Activated CD4-positive, CD25-positive, alpha-beta regulatory T cell (primary cell): ENCODE measurements around the gene DLG2.
"Not testable (repeated sequence)": the region's sequence is repeated elsewhere in the genome, so short reads cannot be mapped to it uniquely, and the experiment has no call there.

ENCODE experiments used
- DNase-seq, 4 experiments: peaks; one replicate each; lab custom pipeline; 2025; lab: John Stamatoyannopoulos, UW

Gene DLG2

DNA sequence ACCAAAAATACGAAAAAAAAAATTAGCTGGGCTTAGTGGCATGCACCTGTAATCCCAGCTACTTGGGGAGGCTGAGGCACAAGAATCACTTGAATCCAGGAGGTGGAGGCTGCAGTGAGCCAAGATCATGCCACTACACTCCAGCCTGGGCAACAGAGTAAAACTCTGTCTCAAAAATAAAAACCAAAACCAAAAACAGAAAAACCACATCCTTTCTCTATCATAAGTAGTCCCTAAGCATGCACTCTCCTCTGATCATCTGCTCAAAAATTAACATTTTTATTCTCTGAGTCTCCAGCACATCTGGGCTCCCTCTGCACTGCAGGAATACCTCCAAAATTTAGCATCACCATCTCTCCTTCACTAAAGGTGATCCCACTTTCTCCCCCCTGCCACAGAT, 516.9 kb downstream of the DLG2 start:
- DNase-seq, result not testable (repeated sequence)

DNA sequence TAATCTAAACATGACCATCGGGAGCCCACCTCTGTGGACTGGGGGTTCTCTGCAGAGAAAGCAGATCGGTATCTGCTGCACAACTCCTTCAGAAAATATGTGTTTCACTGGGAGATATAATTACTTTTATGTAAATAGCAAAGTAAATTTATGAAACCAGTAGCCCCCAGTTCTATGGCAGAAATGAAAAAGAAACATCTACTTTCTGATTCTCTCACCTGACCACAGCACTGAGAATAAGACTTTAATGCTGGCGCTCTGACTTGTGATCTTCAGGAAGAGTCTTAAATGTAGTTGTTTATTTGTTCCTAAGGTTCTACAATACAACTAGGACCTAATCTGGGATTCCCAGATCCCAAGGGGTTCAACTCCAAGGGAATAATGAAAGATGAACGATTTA, 518.0 kb downstream of the DLG2 start:
- DNase-seq, result no peak

GRCh38 chr11:85105868-85106267, 521.3 kb downstream of the DLG2 start:
- DNase-seq, result no peak

DNA sequence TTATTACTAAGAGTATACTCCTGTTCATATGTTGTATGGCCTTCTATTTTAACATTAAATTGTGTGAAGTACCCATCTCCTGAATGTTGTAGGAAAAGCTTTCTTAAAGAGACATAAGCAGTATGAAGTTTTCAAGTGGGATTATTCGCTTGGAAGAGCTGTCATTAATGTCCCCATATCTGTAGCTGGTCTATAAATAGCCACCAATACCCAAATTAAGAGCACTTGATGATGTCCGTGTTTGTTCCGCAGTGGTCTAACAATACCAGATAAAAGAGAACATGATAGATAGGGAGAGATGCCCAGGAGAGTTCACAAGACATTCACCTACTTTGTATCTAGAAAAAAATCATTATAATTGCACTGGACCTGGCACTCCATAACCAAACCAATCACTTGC, 527.6 kb downstream of the DLG2 start:
- no peak for DNase-seq

GRCh38 chr11:85098996-85099395, 528.1 kb downstream of the DLG2 start:
- no peak for DNase-seq

DNA sequence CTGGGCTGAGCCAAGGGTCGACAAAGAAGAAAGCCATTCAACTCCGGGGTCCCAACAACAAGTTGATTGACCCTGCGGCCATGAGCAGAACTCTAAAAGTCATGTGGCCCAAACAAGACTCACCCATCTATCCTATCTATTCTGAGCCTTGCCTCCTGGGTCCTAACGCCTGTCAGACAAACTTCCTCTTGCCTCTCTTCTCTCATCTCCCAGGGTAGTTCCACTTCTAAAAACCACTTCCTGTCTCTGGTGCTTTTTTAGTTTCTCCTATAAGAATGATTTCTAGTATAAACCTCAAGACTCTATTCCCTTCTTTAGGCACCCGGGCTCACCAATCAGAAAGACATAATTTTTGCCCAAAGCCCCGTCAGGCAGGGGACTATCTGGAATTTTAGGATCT, 530.2 kb downstream of the DLG2 start:
- no peak for DNase-seq

DNA sequence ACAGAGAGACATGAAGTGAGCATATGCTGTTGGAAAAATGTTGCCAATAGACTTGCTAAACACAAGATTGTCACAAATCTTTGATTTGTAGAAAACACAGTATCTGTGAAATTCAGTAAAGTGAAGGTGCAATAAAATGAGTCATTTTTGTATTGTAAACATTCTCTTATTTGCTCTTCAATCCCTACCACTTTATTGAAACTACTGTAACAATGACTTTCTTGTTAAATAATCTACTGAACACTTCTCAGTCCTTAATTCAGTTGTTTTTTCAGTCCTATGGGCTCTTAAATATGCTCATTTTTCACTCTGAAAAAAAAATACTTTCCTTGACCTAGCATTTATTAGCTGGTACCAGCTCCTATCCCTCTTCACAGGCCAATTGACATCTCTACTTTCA, 531.9 kb downstream of the DLG2 start:
- no peak for DNase-seq

- DNase-seq, result no peak
These were observed 532.3 kb downstream of the DLG2 start for GRCh38 chr11:85094795-85095194.

DNA sequence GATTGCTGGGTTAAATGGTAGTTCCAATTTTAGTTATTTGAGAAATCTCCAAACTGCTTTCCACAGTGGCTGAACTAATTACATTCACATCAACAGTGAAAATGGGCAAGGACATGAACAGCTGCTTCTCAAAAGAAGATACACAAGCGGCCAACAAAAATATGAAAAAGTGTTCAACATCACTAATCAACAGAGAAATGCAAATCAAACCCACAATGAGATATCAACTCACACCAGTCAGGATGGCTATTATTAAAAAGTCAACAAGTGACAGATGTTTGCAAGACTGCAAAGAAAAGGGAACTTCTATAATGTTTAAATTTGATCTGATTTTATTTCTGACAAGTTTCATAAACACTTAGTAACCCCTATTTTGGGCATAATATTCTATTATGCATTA, 537.5 kb downstream of the DLG2 start:
- DNase-seq, result no peak

DNA sequence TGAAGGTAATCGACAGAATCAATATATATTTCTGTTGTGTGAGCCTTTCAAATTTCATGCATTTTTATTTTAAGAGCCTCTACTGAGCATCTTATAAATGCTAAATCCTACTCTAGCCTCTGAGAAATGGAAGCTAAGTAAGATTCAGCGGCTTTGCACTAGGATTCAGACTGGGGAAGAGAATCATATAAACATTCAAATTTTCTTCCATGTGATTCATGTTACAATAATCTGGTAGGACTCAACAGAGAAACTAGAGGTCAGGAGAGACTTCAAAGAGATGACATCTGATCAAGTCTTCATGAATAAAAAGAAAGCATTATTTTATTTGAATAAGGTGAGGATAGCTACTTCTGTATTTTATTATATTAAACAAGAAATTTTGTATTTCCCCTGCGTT, 538.9 kb downstream of the DLG2 start:
- no peak for DNase-seq

DNA sequence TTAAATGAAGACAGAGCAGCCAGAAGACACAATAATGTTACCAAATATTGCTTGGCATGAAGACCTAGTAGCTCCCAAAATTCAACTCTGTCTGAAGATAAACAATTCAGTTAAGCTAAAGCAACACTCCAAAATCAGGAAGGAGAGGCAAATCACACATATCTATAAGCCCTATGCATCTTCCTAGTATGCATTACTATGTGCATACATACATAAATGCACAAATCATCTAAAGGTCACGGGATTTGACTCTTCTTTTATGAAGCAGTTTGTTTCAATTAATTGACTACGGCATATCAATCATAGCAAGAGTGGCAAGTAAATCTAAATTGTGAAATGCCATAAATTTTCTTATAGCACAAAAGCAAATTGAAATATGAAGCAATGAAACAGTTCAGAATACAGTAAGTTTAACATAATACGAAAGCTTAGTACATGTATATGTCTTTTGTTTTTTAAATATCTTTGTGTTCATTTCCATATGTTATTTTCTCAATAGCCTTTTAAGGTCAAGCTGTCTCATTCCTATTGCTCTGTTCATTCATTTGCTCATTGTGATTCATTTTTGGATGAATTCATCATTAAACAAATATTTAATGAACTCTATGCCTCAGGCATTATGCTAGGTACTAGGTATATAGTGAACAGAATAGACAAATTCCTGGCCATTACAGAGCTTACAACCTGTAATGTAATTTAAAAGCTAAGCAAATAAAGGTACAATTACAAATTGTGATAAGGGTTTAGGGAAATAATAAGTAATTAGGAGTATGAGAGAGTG, 540.5 kb downstream of the DLG2 start:
- DNase-seq, result no peak

- DNase-seq, result no peak
These were observed 550.4 kb downstream of the DLG2 start for GRCh38 chr11:85076535-85077330.

DNA sequence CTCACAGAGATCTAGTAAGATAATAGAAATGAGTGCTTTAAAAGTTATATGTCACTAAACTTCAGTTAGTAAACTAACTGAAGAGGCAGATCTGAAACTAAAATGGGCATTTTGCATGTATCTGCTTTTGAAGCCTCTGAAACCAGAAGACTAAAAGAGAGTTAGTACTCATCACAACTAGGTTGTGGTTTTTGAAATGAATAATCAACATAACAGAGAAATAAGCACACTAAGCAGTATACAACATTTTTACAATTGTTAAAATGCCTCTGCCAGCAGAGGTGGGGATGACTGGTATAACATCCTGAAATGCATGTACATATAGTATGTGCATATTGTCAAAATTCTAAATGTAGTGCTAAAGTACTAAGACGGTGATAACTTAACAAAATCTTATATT, 564.5 kb downstream of the DLG2 start:
- no peak for DNase-seq

DNA sequence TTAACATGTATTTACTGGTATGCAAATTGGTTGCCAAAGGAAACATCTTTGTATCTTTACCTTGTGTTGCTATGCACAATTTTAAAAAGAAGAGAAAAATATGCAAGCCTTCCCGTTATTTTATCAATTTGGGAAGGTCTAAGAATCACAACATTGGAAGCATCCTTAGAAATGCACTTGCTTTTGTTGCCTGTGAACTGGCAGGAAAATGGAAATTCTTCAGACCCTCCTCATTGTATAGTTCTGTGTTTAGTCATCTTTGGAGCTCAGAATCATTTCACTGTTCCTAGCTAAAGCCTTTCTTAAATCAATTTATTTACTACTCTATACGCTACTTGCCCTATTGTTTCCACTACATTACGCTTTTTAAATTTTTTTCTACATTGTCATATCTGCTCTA, 574.5 kb downstream of the DLG2 start:
- no peak for DNase-seq

GRCh38 chr11:85048801-85049200, 578.3 kb downstream of the DLG2 start:
- no peak for DNase-seq

DNA sequence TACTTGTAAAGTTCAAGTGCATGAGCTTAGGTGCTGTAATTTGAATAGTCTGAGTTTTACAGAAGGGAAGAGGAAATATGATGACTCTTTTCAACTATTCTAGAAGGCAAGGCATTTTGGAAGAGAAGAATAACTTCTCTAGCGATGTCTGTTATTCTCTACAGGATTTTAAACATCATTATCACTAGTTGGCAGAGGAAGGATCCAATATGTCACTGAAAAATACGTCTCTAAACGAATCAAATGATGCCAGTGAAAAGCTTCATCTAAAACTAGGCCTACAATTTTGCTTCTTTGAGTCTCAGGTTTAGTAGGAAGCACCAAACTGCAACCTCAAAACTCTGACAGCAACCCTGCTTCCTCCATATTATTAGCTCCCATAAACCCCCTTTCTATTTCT, 581.4 kb downstream of the DLG2 start:
- no peak for DNase-seq

DNA sequence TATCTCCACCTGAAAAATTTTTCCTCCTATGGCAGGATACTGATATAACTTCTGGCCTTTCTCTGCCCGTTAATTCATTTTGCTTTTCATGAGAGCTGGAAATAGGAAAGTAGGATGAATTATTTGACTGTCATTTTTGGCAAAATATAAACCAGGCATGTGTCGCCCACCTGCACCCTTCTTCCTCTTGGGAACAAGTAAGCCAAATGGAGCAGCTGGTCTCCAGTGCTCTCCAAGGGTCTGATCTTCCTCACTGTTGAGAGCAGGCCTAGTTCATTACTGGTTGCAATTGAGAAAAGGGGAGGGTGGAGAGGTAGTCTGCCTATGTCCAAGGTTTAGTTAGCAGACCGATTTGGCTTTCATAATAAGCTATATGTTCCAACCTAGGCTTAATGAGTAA, 582.2 kb downstream of the DLG2 start:
- DNase-seq, result no peak

GRCh38 chr11:85042361-85042760, 584.8 kb downstream of the DLG2 start:
- DNase-seq, result no peak

DNA sequence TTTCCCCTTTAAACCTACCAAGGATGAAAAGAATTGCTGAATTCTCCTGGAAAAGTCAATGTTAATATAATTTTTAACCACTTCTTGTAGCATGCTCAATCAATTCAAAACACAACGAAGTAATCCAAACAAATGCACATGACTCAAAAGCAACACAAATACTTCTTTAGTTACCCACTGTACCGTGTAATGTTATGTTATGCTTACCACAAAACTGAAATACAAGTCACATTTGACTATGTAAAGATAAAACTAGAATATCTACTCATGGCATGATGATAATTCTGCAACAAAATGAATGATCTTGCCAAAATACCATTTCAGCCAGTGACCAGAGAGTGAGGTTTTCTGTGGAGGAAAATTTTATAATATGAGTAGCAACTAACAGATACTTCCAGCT, 587.0 kb downstream of the DLG2 start:
- DNase-seq, result no peak

DNA sequence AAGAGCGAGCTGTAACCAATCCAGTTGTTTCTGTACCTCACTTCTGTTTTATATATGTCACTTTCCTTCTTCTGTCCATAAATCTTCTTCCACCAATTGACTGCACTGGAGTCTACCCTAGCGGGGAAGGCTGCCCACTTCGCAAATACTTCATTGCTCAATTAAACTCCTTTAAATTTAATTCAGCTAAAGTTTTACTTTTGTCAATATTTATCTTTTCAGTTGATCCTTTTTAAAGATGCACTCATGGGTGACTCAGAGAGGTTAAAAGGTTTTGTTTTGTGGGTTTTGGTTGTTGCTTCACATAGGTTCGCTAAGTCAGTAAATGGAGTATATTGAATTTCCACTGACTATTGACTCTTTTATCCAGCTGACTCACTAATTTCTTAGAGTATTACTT, 597.2 kb downstream of the DLG2 start:
- DNase-seq, result no peak

- DNase-seq, result no peak
These were observed 598.6 kb downstream of the DLG2 start for GRCh38 chr11:85028329-85029101.

DNA sequence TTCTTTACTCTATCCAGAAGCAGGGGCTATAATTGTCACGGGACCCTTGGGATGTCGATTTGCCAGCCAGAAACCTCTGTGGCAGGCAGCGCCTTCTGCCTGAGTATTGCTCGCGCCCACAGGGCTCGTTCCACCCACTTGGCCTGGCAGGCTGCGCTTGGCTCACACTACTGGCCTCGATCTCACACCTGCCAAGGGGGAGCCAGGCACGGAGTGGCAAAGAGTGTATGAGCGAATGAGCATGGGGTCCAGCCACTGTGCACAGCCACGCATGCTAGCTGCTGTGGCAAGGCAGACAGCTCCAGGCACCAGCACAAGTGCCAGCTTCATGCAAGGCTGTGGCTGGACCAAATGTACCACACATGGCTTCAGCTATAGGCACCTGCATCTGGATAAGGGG, 599.8 kb downstream of the DLG2 start:
- no peak for DNase-seq

- DNase-seq, result no peak
These were observed 606.1 kb downstream of the DLG2 start for GRCh38 chr11:85021058-85021457.
